NCI-H460 (cell line): ENCODE data around the gene STXBP2. TPM values are rescaled to one million over a fixed set of nuclear protein-coding genes. Genes with fewer than 3 reads are reported as not detected.

Source experiments
- DNase-seq: peaks from one replicate; pipeline ENCODE4 v3.0.0-alpha.2; 2016; ENCODE audit warnings: low read depth; ENCODE audit errors: extremely low read depth
- polyA plus RNA-seq: library from polyadenylated mRNA; depleted of rRNA; stranded (reverse); fragments of >200 nt; gene quantifications from 2 replicates; pipeline ENCODE4 v1.2.3, GENCODE V29; 2014; cell fraction: nucleus; rRNA removed
- total RNA-seq: library from RNA; depleted of rRNA; stranded (reverse); fragments of >200 nt; shearing (Covaris generic); gene quantifications from 2 replicates; pipeline ENCODE4 v1.2.3, GENCODE V29; 2014; rRNA removed

The STXBP2 gene
- 18.9 and 19.4 TPM in 2 replicates for total RNA-seq
- polyA plus RNA-seq, result 21.0 and 21.7 TPM in 2 replicates

DNA sequence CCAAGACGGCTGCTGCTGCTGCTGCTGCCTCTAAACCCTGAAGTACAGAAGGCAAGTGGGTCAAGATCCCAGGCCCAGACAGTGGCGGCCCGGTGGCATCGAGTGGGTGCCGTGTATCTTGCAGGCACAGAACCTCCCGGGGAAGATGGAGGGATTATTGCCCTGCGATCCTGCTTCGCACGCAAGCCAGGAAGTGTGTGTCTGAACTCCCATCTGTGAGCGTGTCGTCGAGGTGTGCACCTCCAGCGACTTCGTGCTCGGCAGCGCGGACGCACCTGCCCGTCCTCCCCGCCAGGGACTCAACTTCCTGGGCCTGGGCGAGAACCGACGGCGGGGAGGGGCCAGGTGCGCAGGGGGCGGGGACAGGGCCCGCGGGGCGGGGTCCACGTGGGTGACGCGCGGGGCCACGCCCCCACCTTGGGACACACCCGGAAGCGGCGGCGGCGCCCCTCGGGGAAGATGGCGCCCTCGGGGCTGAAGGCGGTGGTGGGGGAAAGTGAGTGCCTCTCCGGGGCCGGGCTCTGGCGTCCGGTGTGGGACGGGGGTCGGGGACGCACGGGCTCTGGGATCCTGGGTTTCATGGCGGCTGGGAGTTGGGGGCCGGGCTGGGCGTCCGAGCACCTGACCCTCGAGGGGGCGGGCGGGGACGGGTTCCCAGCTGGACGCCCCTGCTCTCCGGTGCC lies at the start of gene STXBP2:
STXBP2 (plus strand) TSS at position 420 of the 683 bp plus-strand sequence; CDS start at position 460, 40 bp downstream.
- DNase-seq, result peak; percentile 42

DNA sequence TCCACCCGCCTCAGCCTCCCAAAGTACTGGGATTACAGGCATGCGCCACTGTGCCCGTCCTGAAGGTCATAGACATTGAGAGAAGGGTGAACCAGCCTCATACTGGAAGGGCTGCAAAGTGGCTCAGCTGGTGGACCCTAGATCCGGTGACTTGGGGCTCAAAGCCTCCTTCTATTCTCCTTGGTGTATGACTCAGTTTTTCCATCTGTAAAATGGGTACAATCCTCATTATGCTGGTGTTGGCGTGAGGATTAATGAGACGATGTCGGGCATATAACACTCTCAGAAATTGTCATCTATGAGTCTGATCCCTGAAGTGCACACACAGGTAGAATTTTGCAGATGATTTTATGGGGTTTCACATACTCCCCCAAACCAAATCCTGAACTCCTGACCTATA lies 47.1 kb upstream of the STXBP2 start:
- no peak for DNase-seq

DNA sequence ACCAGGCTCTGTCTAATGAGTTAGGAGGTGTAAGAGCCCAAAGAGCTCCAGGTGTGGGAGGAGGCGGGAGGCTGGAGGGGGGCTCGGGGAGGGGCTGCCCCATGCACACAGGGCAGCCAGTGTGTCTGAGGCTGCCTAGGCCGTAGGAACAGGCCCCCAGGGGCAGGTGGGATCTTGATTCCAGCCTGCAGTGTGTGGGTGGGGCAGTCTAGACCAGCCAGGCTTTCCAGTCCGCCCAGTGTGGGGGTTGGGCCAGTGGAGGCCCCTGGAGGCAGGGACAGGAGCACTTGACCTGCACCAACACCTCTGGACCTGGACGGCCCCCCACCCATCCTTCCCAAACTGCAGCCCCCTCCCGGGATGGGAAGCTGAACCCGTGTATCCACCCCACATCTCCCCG lies 46.7 kb upstream of the STXBP2 start:
- no peak for DNase-seq

DNA sequence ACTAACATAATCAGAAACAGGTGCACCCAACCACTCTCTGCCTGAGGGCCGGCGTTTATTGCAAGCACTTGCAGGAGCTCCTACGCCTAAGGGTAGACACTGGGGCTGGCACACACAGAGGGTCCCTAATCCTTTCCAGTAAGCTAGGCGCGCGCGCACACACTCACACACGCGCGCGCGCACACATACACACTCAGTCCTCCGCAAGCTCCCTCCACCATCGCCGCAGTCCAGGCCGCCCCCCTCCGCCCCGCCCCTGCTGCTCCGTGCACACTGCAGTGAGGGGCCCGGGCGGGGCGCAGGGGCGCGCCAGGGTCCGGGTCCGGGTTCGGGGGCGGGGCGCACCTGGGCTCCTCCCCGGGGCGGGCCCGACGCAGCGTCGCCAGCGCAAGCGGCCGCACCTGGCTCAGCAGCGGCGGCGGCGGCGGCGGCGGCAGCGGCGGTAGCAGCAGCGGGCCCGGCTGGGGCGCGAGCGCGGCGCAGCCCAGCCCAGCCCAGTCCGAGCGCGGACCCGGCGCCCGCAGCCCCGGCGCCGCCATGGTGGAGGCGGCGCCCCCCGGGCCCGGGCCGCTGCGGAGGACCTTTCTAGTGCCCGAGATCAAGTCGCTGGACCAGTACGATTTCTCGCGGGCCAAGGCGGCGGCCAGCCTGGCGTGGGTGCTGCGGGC lies 41.3 kb upstream of the STXBP2 start, which contains the start of gene CAMSAP3:
CAMSAP3 (plus strand) TSS at position 398 of the 668 bp plus-strand sequence; CDS start at position 538, 140 bp downstream.
- peak; percentile 6 for DNase-seq

DNA sequence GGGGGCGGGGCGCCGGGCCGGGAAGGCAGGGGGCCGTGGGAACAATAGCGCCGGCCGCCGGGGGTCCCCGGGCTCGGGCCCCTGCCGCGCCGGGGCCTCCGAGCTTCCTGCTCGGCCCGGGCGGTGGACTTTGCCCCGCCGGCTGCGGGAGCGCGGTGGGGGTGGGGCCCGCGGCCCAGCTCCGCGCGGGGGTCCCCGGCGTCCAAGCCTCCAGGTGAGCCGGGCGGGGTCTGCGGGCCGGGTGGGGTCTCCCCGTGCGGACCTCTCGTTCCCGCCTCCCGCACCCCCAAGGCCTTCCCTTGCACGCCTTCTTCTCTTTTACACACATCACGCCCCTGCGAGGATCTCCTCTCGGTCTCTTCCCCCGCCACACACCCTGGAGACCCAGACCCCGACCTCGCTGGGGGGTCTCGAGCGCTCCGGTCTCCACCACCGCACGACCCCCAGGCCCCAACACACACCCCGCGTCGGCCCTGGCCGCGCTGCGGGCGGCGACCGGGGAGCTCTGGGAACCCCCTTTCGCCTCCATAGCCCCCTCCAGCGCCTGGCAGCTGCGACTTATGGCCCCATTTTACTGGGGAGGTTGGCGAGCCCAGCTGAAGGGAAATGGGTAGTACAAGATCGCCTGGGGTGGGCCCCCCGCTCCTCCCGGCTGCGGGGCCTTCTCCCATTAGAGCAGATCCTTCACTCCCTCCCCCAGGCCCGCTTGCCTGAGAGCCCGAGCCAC lies 40.5 kb upstream of the STXBP2 start:
- no peak for DNase-seq

DNA sequence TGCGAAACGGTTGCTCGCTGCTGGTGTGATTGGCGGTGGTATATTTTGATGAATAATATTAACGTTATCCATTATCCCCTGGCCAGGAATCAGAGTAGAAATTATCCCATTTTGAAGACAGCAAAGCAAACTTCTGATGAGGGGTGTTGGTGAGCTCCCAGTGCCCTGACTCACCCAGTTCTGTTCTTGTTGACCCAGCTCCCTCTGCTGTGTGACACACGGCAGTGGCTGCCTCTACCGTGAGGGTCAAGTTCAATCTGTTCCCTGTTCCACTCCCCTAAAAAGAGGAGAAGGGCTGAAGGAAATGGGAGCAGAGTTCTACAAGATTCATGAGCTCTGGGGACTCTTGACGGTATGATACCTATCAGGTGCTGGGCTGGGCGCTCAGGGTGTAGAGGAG lies 39.2 kb upstream of the STXBP2 start:
- no peak for DNase-seq

DNA sequence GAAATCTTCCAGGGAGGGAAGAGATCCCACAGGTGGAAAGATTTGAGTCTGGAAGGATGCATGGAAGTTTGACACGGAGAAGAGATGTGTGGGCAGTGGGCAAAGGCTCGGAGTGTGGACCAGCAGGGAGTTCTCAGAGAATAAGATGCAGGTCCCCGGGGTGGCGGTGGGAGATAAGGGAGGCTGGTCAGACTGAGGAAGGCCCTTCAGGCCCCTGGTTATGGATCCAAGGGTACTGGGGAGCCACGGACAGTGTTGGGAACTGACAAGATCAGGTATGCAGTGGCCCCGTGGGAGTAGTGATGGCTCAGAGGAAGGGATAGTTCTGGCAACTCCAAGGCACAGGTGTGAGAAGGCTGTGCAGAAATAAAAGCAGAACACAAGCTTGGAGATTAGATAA lies 38.7 kb upstream of the STXBP2 start:
- DNase-seq, result no peak

DNA sequence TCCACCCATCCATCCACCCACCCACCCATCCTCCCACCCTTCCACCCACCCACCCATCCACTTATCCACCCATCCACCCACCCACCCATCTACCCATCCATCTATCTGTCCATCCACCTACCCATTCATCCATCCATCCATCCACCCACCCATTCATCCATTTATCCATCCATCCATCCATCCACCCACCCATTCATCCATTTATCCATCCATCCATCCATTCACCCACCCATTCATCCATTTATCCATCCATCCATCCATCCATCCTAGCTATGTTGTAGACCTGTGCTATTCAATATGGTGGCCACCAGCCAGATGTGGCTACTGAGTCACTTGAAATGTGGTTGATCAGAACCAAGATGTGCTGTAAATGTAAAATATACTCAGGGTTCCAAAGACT lies 36.2 kb upstream of the STXBP2 start:
- no peak for DNase-seq

DNA sequence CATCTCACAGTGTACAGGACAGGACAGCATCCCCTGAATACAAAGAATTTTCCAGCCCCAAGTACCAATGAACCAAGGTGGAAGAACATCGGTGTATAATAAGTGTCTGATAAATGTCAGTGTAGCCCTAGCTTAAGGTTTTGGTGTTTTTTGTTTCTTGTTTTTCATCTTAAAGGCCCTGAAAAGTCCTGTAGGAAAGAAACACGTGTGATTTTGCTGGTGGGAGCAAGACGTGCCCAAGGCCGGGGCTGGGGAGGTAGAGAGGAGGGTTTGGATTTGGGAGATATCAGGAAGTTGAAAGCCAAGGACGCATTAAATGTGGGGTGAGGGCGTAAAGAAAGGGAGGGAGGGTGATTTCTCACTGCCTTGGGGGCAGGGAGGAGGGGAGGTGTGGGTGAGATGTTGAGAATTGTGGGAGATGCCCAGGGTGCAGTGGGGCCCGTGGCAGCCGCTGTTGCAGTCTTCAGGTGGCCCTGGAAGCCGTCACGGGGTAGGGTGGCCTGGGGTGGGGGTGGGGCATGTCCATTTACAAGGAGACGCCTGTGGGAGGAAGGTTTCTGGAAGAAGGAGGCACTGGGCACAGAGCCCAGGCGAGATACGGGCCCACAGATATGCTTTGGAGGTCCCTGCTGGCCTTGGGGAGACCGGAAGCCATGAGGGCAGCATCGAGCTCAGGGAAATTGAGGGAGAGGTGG lies 34.5 kb upstream of the STXBP2 start:
- DNase-seq, result no peak

DNA sequence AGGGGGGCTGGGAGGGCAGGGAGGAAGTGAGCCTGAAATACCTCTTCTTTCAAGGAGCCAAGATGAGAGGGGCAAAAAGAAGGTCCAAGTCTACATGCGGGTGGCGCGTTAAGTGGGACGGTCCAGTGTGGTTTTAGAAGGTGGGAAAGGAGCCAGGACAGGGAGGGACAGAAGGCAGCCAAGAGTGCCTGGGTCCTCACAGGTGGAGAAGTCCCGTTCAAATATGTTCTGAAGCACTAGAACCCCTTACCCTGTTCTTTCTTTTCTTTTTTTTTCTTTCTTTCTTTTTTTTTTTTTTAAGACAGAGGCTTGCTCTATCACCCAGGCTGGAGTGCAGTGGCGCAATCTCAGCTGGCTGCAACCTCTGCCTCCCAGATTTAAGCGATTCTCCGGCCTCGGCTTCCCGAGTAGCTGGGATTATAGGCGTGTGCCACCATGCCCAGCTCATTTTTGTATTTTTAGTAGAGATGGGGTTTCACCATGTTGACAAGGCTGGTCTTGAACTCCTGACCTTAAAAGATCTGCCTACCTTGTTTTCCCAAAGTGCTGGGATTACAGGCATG lies 33.9 kb upstream of the STXBP2 start:
- no peak for DNase-seq

DNA sequence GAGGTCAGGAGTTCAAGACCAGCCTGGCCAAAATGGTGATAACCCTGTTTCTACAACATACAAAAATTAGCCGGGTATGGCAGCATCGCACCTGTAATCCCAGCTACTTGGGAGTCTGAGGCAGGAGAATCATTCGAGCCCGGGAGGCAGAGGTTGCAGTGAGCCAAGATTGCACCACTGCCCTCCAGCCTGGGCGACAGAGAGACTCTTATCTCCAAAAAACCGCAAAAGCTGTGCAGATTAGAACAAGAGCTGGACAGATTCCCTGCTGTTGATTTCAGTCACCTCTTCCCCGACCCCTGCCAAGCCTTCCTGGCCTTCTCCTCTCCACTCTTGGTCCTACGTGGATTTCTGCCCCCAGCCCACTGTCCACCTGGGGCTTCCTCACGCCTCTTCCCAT lies 33.0 kb upstream of the STXBP2 start:
- no peak for DNase-seq

DNA sequence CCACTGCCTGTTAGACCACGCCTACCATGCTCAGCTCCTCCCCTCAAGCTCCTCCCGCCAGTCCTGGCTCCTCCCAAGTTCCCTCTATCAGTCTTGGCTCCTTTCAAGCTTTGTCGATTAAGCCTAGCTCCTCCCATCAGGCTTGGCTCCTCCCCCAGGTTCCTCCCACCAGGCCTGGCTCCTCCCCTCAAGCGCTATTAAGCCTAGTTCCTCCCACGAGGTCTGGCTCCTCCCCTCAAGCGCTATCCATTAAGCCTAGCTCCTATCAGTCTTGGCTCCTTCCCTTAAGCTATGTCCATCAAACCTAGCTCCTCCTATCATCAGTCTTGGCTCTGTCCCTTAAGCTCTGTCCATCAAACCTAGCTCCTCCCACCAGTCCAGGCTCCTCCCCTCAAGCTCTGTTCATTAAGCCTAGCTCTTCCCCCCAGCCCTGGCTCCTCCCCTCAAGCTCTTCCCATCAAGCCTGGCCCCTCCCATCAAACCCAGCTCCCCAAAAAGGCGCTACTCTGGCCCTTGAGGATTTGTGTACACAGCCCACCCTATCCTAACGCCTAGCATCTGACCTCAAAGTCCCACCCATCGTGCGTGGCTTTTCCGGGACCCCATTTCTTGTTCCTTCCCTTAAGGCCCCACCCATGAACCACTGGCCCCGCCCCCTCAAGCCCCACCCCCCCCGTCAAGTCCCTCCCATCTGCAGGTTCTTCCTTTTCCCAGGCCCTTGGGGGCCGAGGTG lies 31.3 kb upstream of the STXBP2 start:
- peak; percentile 19 for DNase-seq

DNA sequence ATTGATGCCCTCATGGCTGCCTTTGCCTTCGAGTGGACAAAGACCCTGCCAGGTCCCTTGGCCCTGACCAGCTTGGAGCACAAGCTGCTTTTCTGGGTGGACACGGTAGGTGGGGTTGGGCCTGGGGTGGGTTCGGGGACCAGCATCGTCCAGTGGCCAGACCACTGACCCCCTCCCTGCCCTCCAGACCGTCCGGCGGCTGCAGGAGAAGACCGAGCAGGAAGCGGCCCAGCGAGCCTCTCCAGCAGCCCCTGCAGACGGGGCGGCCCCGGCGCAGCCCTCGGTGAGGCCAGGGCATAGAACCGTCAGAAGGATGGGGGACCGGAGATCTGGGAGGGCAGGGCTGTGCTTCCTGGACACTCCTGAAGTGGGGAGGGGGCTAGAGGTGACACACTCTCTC lies 30.6 kb upstream of the STXBP2 start:
- DNase-seq, result no peak

DNA sequence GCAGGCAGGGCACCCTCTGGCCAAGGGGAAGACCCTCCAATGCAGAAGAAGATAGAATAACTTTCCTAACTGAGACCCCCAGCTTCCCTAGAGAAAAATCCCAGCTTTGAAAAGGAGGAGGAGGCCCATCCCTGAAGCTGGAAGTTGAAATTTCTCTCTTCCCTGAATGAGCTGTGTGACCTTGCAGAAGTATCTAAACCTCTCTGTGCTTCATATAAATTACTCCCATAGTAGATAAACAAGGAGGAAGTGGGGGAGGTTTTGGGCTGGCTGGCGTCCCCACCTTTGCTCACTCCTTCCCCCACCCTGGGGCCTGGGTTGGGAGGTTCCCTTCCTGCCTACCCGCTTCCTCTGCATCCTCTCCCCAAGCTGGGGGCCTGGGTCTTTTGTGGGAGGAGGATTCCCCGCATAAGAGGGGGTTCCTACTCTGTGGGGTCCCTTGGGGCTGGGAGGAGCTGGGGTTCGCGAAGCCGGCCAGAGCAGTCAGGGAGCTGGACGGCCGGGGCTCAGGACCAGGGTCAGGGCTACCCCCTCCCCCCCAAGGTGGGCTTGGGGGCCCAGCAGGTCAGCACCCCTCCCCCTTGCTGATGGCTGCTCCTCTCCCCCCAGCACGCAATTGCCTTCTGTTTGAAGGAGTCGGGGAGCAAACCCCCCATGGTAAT lies 29.6 kb upstream of the STXBP2 start:
- no peak for DNase-seq

DNA sequence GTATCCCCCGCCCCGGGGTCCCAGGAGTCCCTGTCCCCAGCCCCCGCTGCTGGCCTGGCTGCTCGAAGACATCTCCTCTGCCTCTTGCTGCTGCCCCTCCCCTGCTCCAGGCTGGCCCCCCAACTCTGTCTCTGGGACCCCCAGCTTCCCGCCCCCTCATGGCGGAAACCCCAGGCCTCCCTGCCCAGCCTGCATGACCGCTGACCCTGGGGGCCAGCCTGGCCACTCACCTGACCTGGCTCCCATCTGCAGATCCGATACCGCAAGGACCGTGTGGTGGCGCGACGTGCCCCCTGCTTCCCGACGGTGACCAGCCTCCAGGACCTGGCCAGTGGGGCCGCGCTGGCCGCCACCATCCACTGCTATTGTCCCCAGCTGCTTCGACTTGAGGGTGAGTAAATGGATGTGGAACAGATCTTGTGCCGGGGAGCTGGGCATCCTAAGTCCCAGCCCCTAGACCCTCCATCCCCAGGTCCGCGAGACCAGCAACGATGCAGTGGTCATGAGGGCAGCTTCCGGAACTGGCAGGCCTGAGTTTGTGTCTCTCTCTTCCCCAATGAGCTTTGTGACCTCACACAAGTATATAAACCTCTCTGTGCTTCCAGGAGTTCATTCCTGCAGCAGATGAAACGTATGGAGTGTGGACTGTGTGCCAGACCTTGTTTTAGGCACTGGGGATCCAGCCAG lies 28.9 kb upstream of the STXBP2 start:
- DNase-seq, result no peak

DNA sequence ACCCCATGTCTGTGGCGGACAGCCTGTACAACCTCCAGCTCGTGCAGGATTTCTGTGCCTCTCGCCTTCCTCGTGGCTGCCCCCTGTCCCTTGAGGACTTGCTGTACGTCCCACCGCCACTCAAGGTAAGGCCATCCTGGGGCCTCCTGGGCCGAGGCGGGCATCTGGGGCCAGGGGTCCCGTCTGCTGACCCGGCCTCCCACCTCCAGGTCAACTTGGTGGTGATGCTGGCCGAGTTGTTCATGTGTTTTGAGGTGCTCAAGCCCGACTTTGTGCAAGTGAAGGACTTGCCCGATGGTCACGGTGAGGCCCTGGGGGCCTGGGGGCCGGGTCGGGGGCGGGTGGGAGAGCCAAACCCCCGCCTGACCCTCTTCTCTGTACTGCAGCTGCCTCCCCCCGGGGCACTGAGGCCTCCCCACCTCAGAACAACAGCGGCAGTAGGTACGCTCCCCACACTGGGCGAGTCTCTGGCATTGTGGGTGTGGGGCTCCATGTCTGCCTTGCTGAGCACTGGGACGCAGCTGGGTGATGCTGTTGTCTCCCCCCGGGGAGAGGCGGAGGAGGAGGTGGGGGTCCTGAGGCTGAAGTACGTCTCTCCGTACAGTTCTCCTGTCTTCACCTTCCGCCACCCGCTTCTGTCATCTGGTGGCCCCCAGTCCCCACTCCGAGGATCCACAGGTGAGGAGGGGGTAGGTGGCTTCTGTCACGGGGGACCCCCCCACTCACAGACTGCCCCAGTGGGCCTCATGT lies 26.2 kb upstream of the STXBP2 start:
- no peak for DNase-seq

DNA sequence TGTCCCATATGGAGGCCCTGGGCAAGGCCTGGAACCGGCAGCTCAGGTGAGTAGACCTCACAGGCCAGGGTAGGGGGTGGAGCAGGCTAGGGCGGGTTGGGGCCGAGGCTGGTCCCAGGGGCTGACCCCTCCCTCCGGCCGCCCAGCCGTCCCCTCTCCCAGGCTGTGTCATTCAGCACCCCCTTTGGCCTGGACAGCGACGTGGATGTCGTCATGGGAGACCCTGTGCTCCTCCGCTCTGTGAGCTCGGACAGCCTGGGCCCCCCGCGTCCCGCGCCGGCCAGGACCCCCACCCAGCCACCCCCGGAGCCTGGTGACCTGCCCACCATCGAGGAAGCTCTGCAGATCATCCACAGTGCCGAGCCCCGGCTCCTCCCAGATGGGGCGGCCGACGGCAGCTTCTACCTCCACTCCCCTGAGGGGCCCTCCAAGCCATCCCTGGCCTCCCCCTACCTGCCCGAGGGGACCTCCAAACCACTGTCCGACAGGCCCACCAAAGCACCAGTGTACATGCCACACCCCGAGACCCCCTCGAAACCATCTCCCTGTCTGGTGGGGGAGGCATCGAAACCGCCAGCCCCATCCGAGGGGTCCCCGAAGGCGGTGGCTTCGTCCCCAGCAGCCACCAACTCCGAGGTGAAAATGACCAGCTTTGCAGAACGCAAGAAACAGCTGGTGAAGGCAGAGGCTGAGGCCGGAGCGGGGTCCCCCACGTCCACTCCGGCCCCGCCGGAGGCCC lies 25.2 kb upstream of the STXBP2 start:
- no peak for DNase-seq
